CD4-positive, alpha-beta T cell (primary cell): ENCODE results near the gene RBFOX1. TPM values are rescaled to one million over a fixed set of nuclear protein-coding genes. Genes with fewer than 3 reads are reported as not detected.

Experiments used
- ATAC-seq: fragments of 200-7000 bp; cut with Tn5 transposase; one replicate; pipeline ENCODE4 v1.10.0; 2022; ENCODE audit warnings: mild to moderate bottlenecking; ENCODE audit not compliant: poor library complexity
- CTCF ChIA-PET: fragments of 350-600 bp; sonication (Branson Sonifier 250); formaldehyde crosslinking; loops from one replicate; lab custom pipeline; 2021; ENCODE audit warnings: antibody characterized with exemption, inconsistent platforms; lab: Charles Lee
- POLR2A ChIA-PET: fragments of 350-600 bp; sonication (Branson Sonifier 250); formaldehyde crosslinking; loops from one replicate; lab custom pipeline; 2021; ENCODE audit warnings: antibody characterized with exemption, inconsistent platforms; lab: Charles Lee
- DNase-seq, 14 experiments: peaks; one replicate each; pipeline ENCODE4 v3.0.0-alpha.2; 2013 to 2020; ENCODE audit warnings: mixed read lengths in 2 of 14
- H3K27ac ChIP-seq, 2 donors: one replicate each; pipeline versions ENCODE4 v1.5.1 to v1.7.0; 2013; ENCODE audit warnings: low read length in 2 of 2, low read depth in 1 of 2, mild to moderate bottlenecking in 1 of 2
- H3K27me3 ChIP-seq, 2 experiments: 1 replicate in 1 of 2; 2 replicates in 1 of 2; pipeline versions ENCODE4 v1.6.1 to v1.7.0; 2013; ENCODE audit warnings: low read length in 2 of 2, control low read depth in 1 of 2, mild to moderate bottlenecking in 1 of 2, moderate library complexity in 1 of 2; ENCODE audit not compliant: insufficient read depth in 2 of 2, control insufficient read depth in 1 of 2
- H3K36me3 ChIP-seq: one replicate; pipeline ENCODE4 v1.6.1; 2013; ENCODE audit warnings: low read length, control low read depth; ENCODE audit not compliant: insufficient read depth
- H3K4me1 ChIP-seq: one replicate; pipeline ENCODE4 v1.6.1; 2013; ENCODE audit warnings: low read length, control low read depth; ENCODE audit not compliant: insufficient read depth
- H3K4me3 ChIP-seq: one replicate; pipeline ENCODE4 v1.5.1; 2013; ENCODE audit warnings: mild to moderate bottlenecking, low read length, moderate library complexity
- H3K9me3 ChIP-seq, 2 experiments: 1 replicate in 1 of 2; 2 replicates in 1 of 2; pipeline versions ENCODE4 v1.6.1 to v1.7.0; 2013; ENCODE audit warnings: low read length in 2 of 2, mild to moderate bottlenecking in 2 of 2, control low read depth in 1 of 2, moderate library complexity in 1 of 2; ENCODE audit not compliant: control insufficient read depth in 1 of 2, insufficient read depth in 1 of 2
- H3K27ac Mint-ChIP-seq: one replicate; pipeline ENCODE4 v1.8.0; 2020; ENCODE audit warnings: mixed read lengths
- H3K27me3 Mint-ChIP-seq: one replicate; pipeline ENCODE4 v1.8.0; 2021; ENCODE audit warnings: mixed read lengths
- H3K36me3 Mint-ChIP-seq: one replicate; pipeline ENCODE4 v1.8.0; 2021; ENCODE audit warnings: low read depth, mixed read lengths
- H3K4me1 Mint-ChIP-seq: one replicate; pipeline ENCODE4 v1.8.0; 2021; ENCODE audit warnings: low read depth, mixed read lengths
- H3K4me3 Mint-ChIP-seq: one replicate; pipeline ENCODE4 v1.8.0; 2020; ENCODE audit warnings: mild to moderate bottlenecking, mixed read lengths
- H3K9me3 Mint-ChIP-seq: one replicate; pipeline ENCODE4 v1.8.0; 2020; ENCODE audit warnings: mixed read lengths
- CTCF ChIP-seq: fragments of 200-600 bp; IDR thresholded peaks from one replicate; pipeline ENCODE4 v1.8.0; 2022; ENCODE audit warnings: antibody characterized with exemption, mild to moderate bottlenecking
- intact Hi-C, 2 experiments: fragments of 100-400 bp; cut with DNase I in 1 of 2; cut with micrococcal nuclease in 1 of 2; formaldehyde crosslinking; loops; one replicate each; pipeline versions ENCODE4 v1.15.1 to v1.9.0; 2023 to 2025; cut with DNase I, micrococcal nuclease
- total RNA-seq, 174 experiments: library from RNA in 2 of 174; stranded (reverse) in 2 of 174; gene quantifications; one replicate each; pipeline ENCODE4 v1.2.3 and lab custom pipeline; 2021 to 2026

Gene RBFOX1
- total RNA-seq, 2 experiments from 2014 or later = not detected

DNA sequence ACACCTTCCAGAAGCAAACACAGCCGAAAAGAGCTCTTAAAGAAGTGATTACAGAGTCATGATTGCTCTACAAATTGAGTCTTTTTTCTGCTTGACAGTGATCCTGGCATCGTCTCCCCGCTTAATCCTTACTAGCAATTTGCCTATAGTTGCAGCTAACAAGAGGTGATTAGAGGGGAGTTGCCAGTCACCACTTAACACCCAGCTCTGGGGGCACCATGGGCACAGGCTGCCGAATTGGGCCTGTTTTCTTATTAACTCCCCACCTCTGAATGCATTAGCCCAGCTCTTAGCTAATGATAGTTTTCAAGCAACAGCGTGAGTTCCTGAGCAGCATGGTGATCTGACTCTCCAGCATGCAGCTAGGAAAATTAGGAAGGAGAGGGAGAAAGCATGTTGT, 93.5 kb downstream of the RBFOX1 start:
- peaks cover 13% of the 10 kb centered on the region for H3K9me3 Mint-ChIP-seq
- Histone ChIP-seq H3K36me3 (no peaks in the 10 kb centered on the region), H3K27ac (no peak overlapping the region), H3K4me1 (no peaks in the 10 kb centered on the region), H3K4me3 (no peak overlapping the region), H3K27me3 (no peaks in the 10 kb centered on the region), H3K9me3 (peaks cover 0 to 26% of the 10 kb centered on the region in 2 experiments)
- H3K36me3 Mint-ChIP-seq = no peaks in the 10 kb centered on the region
- no peak for DNase-seq
- no peak overlapping the region for H3K4me3 Mint-ChIP-seq
- H3K27ac Mint-ChIP-seq = no peak overlapping the region
- ChIA-PET CTCF (no interaction called here), POLR2A (no interaction called here)
- intact Hi-C loops = no loop called here
- TF ChIP-seq CTCF = no peak
- H3K4me1 Mint-ChIP-seq = no peaks in the 10 kb centered on the region
- ATAC-seq = no peak
- no peaks in the 10 kb centered on the region for H3K27me3 Mint-ChIP-seq

DNA sequence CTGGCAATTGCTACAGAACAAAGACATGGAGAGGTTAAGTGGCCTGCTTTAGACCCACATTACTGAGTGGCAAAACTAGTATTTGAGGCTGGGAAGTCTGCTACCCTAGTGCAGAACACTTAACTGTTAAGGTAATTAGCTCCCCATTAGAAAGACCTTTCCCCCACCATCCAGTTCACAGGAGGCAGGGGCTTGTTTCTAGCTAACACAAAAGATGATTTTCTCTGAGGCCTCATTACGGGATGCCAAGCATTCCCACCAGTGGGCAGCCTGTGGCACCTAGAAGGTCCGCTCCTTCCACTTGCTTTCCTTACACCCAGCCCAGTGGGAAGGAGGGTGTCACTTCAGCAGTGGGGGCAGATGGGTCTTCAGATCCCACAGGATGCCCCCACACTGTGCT, 99.1 kb downstream of the RBFOX1 start:
- POLR2A ChIA-PET = no interaction called here
- Histone ChIP-seq H3K36me3 (no peaks in the 10 kb centered on the region), H3K9me3 (peaks cover 0 to 13% of the 10 kb centered on the region in 2 experiments), H3K27me3 (no peaks in the 10 kb centered on the region), H3K27ac (no peak overlapping the region), H3K4me3 (no peak overlapping the region), H3K4me1 (no peaks in the 10 kb centered on the region)
- no peak for TF ChIP-seq CTCF
- H3K27me3 Mint-ChIP-seq = no peaks in the 10 kb centered on the region
- intact Hi-C loops = no loop called here
- H3K9me3 Mint-ChIP-seq = peaks cover 12% of the 10 kb centered on the region
- CTCF ChIA-PET = no interaction called here
- no peak overlapping the region for H3K4me3 Mint-ChIP-seq
- no peak overlapping the region for H3K27ac Mint-ChIP-seq
- no peaks in the 10 kb centered on the region for H3K36me3 Mint-ChIP-seq
- ATAC-seq (no peak), DNase-seq (no peak)
- H3K4me1 Mint-ChIP-seq = no peaks in the 10 kb centered on the region

GRCh38 chr16:7436306-7436705, 103.7 kb downstream of the RBFOX1 start:
- no peak overlapping the region for H3K4me3 Mint-ChIP-seq
- DNase-seq (no peak), ATAC-seq (no peak)
- Histone ChIP-seq H3K9me3 (peaks cover 0 to 16% of the 10 kb centered on the region in 2 experiments), H3K27ac (no peak overlapping the region), H3K36me3 (no peaks in the 10 kb centered on the region), H3K27me3 (no peaks in the 10 kb centered on the region), H3K4me1 (no peaks in the 10 kb centered on the region), H3K4me3 (no peak overlapping the region)
- no peaks in the 10 kb centered on the region for H3K36me3 Mint-ChIP-seq
- H3K27me3 Mint-ChIP-seq = no peaks in the 10 kb centered on the region
- ChIA-PET POLR2A (no interaction called here), CTCF (no interaction called here)
- H3K9me3 Mint-ChIP-seq = peaks cover 7% of the 10 kb centered on the region
- TF ChIP-seq CTCF = no peak
- intact Hi-C loops = no loop called here
- no peaks in the 10 kb centered on the region for H3K4me1 Mint-ChIP-seq
- no peak overlapping the region for H3K27ac Mint-ChIP-seq
